VCaP (cell line): ENCODE results near the gene CHRNA3.

Source experiments
- H3K27ac ChIP-seq: fragments of 450-650 bp; 2 replicates; pipeline ENCODE4 v1.5.1; 2017
- TF ChIP-seq, protein P1 (sequence below): fragments of 450-650 bp; conservative IDR thresholded peaks from 2 replicates; pipeline ENCODE4 v1.5.1; 2017; ENCODE audit warnings: mild to moderate bottlenecking, moderate library complexity

Gene CHRNA3

DNA sequence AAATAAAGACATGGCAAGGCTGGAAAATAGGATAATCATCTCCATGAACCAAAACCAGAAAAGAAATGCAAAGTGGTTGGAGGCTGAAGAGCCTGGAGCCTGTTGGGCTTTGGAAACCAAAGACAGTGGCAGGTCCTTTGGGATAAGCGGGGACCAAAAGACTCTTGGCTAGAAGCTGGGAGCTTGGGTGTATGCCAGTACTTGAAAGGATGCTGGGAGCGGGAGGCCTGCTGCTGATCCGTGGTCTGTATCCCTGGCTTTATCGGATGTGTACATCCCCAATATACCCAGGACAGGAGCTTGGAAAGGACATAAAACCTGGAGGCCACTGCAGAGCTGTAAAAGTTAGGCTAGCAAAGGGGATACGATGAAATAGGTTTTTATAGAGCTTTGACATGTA is 21.5 kb upstream of the CHRNA3 start:
- TF ChIP-seq, protein P1, sequence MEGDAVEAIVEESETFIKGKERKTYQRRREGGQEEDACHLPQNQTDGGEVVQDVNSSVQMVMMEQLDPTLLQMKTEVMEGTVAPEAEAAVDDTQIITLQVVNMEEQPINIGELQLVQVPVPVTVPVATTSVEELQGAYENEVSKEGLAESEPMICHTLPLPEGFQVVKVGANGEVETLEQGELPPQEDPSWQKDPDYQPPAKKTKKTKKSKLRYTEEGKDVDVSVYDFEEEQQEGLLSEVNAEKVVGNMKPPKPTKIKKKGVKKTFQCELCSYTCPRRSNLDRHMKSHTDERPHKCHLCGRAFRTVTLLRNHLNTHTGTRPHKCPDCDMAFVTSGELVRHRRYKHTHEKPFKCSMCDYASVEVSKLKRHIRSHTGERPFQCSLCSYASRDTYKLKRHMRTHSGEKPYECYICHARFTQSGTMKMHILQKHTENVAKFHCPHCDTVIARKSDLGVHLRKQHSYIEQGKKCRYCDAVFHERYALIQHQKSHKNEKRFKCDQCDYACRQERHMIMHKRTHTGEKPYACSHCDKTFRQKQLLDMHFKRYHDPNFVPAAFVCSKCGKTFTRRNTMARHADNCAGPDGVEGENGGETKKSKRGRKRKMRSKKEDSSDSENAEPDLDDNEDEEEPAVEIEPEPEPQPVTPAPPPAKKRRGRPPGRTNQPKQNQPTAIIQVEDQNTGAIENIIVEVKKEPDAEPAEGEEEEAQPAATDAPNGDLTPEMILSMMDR, result no peak
- no peak overlapping the region for H3K27ac ChIP-seq

DNA sequence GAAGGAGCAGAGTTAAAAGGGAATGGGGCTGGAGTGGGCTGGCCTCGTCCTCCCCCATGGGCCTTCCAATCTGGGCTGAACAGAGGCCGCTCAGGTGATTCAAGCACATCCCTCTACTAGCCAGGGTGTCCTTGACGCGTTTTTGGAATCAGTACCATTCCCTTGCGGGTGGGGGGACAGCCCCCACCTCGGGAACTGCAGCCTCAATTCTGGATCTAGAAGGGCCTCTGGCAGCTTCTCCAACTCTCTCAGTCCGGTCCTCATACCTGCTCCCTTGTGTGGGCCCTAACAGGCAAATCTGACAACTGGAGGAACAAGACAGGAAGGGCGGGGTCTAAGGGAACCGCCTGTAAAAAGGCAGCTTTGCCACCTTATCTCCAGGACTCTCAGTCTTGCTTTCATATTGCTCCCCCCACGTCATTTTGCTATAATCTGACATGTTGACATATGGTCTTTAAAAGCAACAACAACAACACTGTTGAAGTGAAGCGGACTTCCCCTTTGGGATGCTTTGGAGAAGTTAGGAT is 21.0 kb upstream of the CHRNA3 start:
- H3K27ac ChIP-seq, result no peak overlapping the region
- TF ChIP-seq, protein P1, result no peak

DNA sequence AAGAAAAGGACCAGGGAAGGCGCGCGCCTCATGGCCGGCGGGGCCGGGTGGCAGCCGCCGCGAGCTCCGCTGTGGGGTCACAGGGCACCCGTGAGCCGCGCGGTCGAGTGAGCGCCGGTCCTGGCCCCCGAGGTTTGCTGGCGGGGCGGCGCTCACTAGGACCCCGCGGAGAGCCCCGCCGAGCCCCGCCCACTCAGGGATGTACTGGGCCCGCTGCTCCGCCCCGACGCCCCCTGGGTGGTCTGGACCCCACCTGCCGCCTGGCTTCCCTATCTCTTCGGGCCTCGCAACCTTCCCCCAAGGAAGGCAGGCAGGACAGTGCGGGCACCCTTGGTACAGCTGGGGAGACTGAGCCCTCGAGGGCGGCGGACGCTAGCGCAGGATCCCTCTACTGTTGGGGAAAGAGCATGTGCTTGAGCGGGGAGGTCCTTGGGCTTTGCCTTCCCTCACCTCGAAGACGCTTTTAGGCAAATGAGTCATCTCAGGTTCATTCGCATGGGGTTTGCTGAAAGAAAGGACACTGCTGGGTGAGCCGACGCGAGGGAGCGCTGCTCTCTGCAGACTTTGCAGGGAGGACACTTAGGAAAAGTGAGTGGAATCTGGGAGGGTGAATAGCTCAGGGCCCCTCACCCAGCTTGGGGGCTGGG is 20.4 kb upstream of the CHRNA3 start, which contains the start of gene CHRNB4:
CHRNB4 (minus strand) TSS at position 109 of the 647 bp plus-strand sequence; CDS start at position 32, 77 bp downstream.
- H3K27ac ChIP-seq, result peak within 1 kb of the TSS; percentile 26; the same call in 1 of the 2 replicates
- TF ChIP-seq, protein P1, result no peak; the same call in 1 of the 2 replicates

DNA sequence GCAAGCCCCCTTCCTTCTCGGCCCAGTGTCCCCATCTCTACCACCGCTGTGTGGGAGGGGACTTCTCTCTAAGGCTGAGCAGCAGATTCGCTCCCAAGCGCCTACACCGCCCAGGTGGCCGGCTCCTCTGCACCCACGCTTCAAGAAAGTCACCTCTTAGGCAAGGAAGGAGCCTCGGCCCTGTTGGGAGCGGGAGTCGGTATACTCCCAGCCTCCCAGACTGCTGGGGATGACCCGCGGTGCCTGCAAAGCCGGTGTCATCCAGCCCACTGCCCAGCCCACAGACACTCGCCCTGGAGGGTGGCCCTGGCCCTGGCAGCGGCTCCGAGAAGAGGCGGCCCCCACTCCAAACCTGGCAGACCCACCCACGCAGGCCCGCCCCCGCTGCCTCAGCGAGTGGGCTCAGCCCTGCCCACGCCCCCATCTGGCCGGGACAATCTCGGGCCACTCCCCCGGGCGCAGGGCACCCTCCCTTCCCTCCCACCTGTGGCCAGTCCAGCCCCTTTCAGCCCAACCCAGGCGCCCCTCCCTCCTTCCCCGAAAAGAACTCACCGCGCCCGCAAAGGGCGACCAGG is 19.8 kb upstream of the CHRNA3 start:
- peak overlapping the region; percentile 26; the same call in 1 of the 2 replicates for H3K27ac ChIP-seq

DNA sequence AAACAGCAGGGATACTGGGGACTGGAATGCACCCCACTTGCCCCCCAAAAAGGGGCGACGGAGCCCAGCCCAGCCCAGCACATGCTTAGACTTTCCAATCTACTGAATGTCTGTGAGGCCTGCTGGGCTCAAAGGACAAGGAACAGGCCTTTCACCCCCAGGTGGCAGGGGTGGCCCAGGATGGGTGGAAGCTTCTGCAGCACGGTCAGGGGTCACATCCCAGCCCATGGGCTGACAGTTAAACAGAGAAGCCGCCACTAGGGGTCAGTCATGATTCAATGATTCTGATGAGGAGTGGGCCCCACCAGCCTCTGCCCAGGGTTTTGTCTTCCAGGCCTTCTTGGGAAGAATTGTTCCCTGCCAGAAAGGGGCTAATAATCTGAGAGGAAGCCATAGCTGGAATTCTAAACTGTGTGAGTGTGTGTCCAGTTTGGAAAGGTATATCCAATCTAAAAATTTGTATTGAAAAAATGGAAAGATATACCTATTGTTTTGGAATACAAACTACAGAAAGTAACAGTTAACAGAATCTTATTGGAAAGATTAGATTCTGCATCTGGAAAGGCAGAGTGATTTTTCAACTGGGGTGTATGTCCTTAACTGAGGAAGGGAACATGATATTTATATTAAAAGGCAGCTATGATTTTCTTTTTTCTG is 18.0 kb upstream of the CHRNA3 start:
- no peak overlapping the region for H3K27ac ChIP-seq
- TF ChIP-seq, protein P1, result peak; percentile 82

More for the DNA sequence above, 19.8 kb upstream of the CHRNA3 start:
- TF ChIP-seq, protein P1, result no peak; the same call in 1 of the 2 replicates

DNA sequence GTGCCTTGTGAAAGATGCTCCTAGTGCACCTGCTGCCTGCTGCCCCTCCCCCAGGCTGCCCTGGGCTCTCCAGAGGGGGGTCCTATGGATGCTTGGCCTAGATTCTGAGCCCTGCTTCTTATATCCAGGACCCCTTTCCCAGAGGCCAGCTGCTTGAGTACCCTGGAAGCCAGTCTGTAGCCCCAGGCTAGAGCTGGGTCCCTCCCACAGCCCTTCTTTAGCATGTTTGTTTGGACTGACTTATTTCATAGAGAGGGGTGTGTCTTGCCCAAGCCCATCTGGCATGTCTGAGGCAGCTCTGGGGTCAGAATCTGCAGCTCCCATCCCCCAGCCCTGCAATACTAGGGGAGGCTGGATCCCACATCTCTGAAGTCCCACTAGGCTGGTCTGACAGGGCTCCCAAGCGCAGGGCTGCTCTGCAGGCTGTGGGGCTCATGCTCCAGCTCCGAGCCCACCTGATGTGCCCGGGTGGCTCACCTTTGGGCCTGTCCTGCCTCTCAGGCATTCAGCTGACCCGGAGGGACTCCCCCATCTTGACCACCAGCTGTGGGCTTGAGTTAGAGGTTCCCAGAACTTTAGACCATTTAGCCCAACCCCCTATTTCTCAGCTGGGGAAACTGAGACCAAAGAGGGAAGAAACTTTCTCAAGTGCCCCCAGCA is 17.1 kb upstream of the CHRNA3 start:
- H3K27ac ChIP-seq, result no peak overlapping the region
- TF ChIP-seq, protein P1, result no peak
